T-helper 2 cell treated with Interferon-gamma antibody and Interleukin-4, amounts not matched to agents 100 ng/mL and 5 ng/mL, for 36 hours (primary cell): ENCODE measurements around the gene CPNE8. TPM values are rescaled to one million over a fixed set of nuclear protein-coding genes. Genes with fewer than 3 reads are reported as not detected.
"Not testable (repeated sequence)": the region's sequence is repeated elsewhere in the genome, so short reads cannot be mapped to it uniquely, and the experiment has no call there.

Experiments used
- intact Hi-C: fragments of 100-400 bp; cut with micrococcal nuclease; formaldehyde crosslinking; loops from one replicate; pipeline ENCODE4 v1.15.1; 2023
- total RNA-seq: library from RNA; stranded (reverse); gene quantifications from 2 replicates; pipeline ENCODE4 v1.2.3, GENCODE V29; 2022

Gene CPNE8
- total RNA-seq, 1 donor from 2014 or later, result 4.1 TPM

DNA sequence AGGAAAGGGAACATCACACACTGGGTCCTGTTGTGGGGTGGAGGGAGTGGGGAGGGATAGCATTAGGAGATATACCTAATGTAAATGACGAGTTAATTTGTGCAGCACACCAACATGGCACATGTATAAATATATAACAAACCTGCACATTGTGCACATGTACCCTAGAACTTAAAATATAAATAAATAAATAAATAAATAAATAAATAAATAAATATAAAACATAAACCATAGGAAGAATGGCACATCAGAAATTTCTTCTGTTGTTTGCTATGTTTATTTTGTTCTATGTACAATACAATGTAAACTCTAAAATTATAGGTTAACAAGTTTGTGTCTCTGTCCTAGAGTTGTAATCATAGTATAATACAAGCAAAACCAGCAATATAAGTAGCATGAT lies 162.9 kb downstream of the CPNE8 start:
- intact Hi-C loops, result not testable (repeated sequence)

DNA sequence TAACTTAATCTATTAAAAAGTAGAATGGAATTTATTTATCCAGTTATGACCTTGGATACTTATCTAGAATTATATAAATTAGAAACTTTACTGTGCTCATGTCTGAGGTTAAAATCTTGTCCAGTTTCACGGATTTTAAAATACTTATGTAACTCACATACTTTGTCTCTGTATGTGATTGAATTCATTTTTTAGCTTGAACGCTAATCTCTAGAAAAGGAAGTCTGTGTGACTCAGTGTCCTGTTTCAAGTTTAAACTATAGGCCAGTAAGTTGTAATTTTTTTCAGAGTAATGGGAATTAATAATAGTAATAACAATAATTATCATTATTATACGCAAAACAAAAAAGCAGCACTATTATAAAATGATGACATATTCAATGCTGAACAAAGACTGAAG lies 168.6 kb downstream of the CPNE8 start:
- intact Hi-C loops, result no loop called here

DNA sequence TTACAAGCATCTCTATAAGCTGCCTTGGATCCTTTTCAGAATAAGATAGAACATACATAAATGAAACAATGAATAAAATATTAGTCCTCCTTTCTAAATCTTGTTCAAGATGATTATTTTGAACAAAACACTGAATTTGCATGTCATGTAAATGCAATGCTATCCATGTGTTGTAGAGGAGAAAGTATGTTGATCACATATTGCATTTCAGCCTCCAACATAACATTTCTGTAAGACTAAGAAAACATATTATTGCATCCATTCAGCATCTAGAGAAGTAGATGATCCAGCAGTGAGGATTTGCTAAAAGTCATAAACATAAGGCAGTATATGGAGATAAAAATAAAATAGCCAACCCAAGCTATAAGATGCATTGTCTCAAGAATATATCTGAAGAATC lies 172.6 kb downstream of the CPNE8 start:
- intact Hi-C loops, result no loop called here

DNA sequence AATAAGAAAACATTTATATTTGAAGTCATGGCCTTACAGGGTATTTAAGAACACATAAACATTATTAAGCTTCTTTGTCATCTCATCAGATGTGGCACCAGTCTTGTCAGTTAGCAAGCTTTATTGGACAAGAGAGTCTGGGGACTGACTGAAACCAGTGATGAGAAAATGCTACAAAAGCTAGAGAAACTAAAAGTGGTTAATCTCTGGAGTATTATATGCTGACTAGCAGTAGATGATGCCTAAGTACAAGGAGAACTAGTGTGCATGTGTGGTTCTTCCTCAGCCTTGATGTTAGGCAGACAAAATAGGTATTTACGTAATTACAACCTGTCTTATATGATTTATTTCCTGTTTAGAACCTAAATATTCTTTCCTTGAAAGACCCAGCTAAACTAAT lies 176.5 kb downstream of the CPNE8 start:
- intact Hi-C loops, result no loop called here

DNA sequence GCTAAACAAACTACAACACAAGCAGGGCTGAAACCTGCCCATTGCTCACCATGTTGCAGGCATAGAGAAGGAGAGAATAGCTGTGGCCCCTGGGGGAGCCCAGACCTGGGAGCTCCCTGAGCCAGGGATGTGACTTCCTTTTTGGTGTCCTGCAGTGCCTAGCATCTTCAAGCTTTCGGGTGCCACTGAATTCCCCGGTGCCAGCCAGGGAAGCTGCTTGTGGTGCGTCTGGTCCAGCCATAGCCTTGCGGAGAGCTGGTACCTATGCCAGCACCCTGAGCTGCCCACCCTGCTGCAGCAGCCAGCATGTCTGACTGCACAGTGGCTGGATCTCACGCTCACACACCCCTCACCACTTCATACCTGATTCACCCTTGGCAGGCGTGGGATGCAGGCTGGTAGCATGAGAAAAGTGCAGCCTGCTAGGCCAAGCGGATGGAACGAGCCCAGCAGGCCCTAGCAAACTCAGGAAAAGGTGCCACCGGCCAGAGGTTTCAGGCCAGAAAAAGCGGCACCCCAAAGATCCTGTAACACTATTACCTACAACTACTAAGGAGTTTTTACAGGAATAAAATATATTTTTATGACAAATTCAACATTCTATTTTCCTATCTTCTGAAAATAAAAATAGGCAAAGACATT lies 183.7 kb downstream of the CPNE8 start:
- intact Hi-C loops, result no loop called here

DNA sequence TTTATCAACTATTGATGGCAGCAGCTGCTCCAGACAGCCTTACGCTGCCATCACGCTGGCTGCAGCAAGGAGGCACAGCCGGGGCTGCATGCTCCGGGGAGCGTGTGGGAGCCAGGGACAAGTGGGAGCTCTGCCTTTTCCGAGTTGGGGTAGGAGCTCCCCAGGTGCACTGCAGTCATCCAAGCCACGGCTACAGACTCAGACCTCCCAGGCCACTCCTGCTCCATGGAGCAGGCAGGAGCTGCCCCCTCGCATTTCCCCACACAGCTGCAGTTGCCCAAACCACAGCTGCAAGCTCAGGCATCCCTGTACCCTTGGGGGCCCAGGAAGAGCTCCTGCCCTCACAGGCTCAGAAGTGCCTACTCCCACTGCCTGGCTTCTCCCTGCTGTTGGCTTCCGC lies 184.7 kb downstream of the CPNE8 start:
- intact Hi-C loops, result no loop called here

DNA sequence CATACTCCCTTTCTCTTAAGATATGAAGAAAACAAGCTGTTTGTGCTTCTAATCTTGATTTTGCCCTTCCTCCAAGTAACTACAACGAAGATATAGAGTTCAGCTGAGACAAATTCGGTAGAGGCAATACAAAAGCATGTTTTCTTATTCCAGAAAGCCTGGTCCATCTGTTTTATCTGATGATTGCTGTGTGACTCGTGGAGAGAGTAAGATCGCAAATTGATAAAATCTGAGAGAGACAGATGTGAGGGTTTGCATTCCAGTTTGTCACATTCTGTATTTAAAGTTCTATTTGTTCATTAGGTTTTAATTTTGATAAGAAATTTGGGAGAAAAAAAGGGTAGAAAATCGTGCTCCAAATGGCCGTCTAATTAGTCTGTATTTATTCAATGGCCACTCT lies 192.1 kb downstream of the CPNE8 start:
- intact Hi-C loops, result no loop called here

DNA sequence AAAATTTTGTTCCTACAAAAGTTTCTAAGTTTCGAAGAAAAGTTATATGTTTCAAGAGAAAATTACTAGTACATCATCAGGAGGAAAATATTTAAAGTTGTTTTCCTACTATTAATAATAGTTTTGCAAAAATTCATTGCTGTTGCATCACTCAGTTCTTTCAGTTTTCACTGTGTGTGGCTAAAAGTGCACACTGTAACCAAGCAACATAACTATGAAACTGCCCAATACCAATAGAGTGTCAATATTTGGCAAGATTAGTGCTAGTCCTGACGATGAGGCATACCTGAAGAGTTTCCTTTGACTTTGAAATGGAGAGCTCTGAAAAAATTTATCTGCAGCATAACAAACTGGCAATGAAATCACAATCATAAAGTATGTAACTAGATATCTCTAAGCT lies 194.3 kb downstream of the CPNE8 start:
- intact Hi-C loops, result no loop called here

DNA sequence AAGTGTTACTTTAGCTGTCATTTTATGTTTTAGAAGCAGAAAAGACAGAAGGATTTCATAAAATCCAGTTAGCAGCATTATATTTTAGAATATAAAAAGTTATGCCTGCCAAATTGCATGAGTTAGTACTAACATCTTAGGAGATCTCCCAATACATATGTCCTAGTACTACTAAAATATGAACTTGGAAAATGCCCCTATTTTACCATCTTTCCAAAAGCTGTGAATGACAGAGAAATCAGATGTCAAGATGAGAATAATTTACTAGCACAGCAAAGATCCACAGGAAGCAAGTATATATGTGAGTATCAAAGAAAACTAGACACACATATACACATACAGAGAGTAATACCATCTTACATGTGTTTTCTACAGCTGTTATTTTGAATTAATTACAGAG lies 196.9 kb downstream of the CPNE8 start:
- intact Hi-C loops, result no loop called here

DNA sequence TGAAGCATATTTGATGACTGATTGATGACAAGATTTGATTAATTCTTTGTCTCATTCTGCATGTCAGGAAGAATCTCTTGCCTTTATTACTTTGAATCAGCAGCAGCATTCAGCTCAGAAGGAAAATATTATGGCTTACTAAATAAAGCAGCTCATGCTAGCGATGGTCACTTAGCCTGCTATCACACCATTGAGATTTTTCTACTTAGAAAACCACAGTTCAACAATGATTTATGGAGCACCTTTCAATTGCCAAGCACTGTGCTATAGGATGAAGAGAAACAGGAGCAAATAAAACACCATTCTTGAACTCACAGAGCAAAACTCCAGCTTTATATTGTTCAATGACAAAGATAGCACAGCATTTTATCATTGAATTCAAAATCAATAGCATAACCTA lies 197.7 kb downstream of the CPNE8 start:
- intact Hi-C loops, result no loop called here

DNA sequence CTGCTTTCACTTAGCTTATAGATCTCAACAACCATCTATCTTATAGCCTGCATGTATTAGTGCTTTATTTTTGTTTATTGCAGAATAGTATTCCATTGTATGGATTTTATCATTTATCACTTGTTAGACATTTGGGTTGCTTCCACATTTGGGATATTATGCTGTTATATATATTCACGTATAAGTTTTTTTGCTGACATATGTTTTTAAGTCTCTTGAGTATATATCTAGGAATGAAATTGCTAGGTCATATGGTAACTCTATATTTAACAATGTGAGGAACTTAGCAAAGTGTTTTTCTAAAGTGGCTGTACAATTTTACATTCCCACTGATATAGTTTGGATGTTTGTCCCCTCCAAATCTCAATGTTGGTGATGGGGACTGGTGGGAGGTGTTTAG lies 208.1 kb downstream of the CPNE8 start:
- intact Hi-C loops, result no loop called here

DNA sequence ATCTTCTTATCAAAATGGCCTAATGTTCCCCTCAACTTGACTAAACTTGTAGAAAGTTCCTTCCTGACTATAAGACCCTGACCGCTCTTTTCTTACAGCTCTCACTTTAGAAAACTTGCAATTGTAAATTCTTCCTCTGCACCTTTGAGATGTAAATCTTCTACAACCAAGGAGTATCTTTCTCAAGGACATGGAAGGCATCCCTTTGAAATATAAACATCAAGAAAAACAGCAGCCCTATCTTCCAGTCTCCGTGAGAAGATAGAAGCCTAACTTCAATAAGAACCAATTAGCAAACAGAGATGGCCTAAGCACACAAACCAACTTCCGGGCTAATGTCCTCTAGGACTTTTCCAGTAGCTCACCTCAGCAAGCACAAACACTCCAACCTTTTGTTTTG lies 210.3 kb downstream of the CPNE8 start:
- intact Hi-C loops, result no loop called here

DNA sequence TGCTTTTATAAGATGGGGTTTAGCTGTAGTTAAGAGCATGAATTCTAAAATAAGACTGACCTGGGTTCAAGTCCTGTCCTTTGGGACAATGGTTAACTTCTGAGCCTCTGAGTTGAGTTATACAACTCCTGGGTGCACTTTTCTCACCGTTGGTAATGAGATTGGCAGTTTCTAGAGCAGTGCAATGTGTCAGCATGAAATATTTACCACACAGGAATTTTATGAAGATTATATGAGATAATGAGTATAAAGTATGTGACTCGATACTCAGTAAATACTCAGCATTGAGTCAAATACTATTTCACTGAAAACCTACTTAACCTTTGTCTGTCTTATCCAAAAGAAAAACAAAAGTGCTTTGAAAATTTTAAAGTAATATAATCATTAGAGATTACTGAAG lies 214.2 kb downstream of the CPNE8 start:
- intact Hi-C loops, result no loop called here

DNA sequence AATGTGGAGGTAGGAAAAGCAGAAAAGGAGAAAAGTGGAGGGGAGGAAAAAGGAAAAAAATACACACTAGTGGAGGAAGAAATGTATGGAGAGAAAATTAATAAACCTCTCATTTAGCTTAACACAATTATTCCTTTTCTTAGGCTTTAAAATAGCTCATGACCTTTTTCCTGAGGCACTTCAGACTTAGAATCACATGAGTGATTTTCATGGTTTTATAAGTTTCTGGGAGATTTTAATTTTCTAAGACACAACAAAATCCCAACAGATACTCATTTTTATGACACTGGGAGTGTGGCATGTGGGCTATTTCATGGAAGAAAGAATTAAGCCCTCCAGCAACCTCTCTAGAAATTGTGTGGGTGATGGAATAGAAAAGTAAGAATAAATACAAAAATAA lies 214.7 kb downstream of the CPNE8 start:
- intact Hi-C loops, result no loop called here

DNA sequence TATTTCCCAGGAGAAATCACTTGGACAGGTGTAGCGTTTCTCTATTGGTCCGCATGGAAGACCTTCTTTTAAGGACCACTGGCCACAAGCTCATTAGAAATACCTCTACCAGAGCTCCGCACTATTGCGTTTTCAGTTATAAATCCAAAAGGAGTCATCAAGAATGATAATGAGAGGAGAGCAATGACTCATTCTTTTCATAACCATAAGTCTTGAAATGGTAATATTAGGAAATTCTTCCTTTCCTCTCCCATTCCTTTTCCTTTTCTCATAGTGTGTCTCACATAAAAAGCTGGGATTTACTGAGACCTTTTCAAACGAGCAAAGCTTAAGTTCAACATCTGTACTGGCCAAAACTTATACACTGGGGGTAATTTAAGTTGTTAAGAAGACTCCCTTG lies 215.7 kb downstream of the CPNE8 start:
- intact Hi-C loops, result no loop called here

DNA sequence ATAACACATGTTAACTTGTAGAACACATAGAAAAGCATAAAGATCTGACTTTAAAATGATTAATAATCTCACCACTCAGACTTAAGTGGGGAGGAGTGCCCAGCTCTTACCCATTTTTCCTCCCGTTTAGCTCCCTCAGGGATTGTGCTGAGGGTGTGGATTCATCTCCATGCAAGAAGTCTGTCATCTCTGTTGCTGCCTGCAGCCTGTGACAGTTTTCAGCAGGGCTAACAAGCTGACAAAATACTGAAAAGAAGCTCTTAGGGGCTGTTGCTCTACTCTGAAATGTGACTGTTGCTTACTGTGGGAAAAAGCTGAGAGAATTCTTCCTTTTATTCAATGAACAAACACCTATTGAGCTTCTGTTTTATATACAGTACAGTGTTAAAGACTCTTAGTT lies 216.2 kb downstream of the CPNE8 start:
- intact Hi-C loops, result no loop called here

DNA sequence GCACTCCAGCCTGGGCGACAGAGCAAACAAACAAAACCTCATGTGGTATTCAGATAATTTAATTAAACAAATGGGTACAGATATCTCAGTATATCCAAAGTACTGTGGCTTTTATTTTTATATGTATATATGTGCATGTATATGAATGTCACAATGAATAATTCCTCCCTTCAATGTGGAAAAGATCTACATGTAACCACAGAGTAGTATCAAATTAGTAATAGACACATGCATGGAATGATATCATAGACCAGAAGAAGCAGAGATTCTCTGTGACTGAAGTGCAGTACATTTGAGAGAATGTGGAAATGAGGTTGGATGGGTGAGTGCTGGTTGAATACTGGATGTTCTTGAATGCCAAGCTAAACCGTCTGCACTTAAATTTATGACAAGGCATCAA lies 222.9 kb downstream of the CPNE8 start:
- intact Hi-C loops, result no loop called here

DNA sequence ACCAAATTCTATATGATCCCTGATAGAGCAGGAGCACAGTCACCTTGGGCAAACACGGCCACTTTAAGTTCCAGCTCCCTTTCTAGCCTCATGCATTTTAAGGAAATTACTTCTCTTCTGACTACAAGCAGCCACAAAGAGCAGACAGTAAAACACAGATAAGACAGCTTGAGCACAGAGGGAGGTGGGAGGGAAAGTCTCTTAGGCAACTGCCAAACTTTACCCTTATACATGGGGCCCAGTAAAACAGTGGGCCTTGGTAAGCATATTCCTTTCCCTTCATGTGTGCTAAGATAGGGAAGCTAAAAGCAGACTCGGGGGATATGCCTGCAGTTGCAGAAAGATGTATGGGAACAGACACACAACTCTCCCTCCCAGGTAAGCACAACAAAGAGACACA lies 235.9 kb downstream of the CPNE8 start:
- intact Hi-C loops, result no loop called here

DNA sequence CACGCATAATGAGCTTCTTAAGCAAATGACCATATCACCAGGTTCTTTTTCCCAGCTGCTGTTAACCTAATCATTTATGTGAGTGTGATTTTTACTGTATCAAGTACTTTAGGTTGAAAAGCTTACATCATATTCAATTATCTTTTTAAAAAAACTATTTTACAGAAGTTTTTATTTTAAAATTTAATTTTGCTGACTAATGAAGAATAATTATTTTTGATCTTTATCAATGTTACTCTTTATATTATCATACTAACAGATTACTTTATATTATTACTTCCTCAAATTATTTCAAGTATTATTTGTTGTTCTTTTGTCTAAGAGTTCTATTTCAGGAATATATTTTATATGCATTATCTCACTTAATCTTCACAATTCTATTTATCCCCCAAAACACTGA lies 236.3 kb downstream of the CPNE8 start:
- intact Hi-C loops, result no loop called here

DNA sequence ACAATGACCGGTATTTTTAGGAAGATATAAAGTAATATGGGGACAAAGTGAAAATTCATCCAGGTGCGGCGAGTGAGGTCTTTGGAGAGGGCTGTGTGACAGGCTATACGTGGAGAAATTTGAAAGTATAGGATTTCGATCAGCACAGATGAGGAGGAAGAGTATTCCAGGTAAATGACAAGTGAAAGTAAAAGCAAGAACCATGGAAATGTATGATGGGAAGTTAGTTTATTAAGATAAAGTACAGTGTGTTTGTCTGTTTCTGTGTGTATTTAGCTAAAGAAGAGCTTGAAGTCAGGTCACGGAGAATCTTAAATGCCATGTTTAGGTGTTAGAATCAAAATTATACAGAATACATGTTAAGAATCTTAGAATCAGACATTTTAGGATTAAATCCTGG lies 239.0 kb downstream of the CPNE8 start:
- intact Hi-C loops, result no loop called here

DNA sequence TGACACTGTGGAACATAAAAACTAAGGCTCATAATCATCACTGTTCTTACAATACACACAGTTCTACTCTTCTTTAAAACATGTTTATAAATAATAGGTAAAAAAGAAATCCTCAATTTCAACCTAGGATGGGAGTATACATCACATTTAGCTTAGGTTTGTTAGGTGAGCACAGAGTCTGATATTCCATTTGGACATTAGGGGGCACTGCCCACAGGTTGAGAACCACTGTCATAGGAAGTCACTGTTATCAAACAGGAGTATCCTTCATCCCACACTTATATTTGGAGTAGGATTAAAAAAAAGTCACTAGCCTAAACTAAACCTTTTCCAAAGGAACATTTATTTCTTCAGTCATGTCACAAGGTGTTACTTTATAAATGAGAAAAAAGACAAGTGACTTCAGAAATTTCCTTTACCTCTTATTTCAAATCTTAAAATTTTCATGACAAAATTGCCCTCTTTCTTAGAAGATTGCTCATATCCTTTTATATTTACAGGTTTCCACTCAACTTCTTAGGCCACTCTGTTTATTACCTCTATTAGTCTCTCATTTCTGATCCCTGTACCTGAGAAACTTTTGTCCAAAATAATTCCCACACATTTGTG lies 240.6 kb downstream of the CPNE8 start:
- intact Hi-C loops, result no loop called here

DNA sequence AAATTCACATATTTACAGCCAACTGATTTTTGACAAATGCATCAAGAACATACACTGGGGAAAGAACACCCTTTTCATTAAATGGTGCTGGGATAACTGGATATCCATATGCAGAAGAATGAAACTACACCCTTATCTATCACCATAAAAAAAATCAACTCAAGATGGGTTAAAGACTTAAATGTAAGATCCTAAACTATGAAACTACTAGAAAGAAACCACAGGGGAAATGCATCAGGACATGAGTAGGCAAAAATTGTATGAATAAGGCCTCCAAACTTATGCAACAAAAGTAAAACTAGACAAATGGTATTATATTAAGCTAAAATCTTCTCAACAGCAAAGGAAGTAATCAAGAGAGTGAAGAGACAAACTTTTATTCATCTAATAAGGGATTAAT lies 242.6 kb downstream of the CPNE8 start:
- intact Hi-C loops, result no loop called here

DNA sequence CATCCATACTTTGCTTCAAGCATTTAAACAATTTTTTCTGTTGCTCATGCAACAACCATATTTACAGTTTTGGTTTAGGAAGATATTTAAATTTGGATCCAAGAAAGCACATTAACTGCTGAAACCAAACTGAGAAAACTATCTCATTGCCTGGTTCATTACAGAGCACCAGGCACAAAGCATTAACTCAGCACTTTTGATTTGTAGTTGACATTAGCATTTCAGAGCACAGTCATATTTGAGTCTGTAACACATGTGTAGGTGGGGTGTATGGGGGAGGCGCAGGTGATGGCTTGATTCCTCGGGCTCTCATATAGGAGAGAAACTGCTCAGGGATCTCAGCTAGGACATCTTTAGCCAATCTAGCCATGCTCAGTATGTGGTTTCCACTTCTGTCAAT lies 251.7 kb downstream of the CPNE8 start:
- intact Hi-C loops, result no loop called here

DNA sequence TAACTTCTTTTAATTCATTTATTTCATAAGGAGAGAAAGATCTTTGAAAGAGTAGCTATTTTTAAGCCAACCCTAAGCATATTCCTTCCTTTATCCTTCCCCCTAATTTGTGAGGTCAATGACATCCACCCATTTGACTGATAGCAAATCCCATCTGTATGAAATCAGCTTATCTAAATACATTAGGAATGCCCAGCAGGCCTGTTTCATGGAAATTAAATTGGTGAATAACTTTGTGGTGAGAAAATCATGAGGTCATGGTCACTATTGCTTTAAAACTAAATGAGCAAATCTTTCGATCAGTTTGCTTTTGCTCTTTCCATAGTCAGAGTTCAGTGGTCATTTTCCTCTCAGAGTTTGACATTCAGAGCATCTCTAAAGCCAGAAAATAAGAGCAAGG lies 256.6 kb downstream of the CPNE8 start:
- intact Hi-C loops, result no loop called here
